Activated T-helper 1 cell treated with anti-CD3 and anti-CD28 coated beads, Interleukin-2, amount 50 U/mL, for 16 hours (primary cell): ENCODE data around the gene KIF5B.
"Not testable (repeated sequence)": the region's sequence is repeated elsewhere in the genome, so short reads cannot be mapped to it uniquely, and the experiment has no call there.

Experiments used
- DNase-seq, 2 donors: peaks; one replicate each; pipeline ENCODE4 v3.0.0-alpha.2; 2020; ENCODE audit warnings: low read depth in 1 of 2, low spot score in 1 of 2

The KIF5B gene

GRCh38 chr10:32056136-32057035 is at the start of gene KIF5B:
KIF5B (minus strand) TSS chr10:32056425; CDS start chr10:32055973, 452 bp downstream.
- DNase-seq: peak; percentile 74 to 79

- DNase-seq: no peak
Observed at GRCh38 chr10:32105782-32106382, 49.7 kb upstream of the KIF5B start.

GRCh38 chr10:32104622-32105509 is 48.6 kb upstream of the KIF5B start:
- no peak for DNase-seq

- no peak for DNase-seq
Observed at GRCh38 chr10:32104181-32104580, 48.0 kb upstream of the KIF5B start.

- no peak for DNase-seq
Observed at GRCh38 chr10:32103721-32104120, 47.5 kb upstream of the KIF5B start.

GRCh38 chr10:32098566-32099259 is 42.5 kb upstream of the KIF5B start:
- DNase-seq: not testable (repeated sequence)

GRCh38 chr10:32095116-32095733 is 39.0 kb upstream of the KIF5B start:
- no peak for DNase-seq

- no peak for DNase-seq
Observed at GRCh38 chr10:32093650-32094049, 37.4 kb upstream of the KIF5B start.

- no peak for DNase-seq
Observed at GRCh38 chr10:32091046-32091445, 34.8 kb upstream of the KIF5B start.

- no peak for DNase-seq
Observed at GRCh38 chr10:32084185-32084851, 28.1 kb upstream of the KIF5B start.

GRCh38 chr10:32077896-32078485 is 21.8 kb upstream of the KIF5B start:
- no peak for DNase-seq

GRCh38 chr10:32073659-32074058 is 17.4 kb upstream of the KIF5B start:
- DNase-seq: no peak

- no peak for DNase-seq
Observed at GRCh38 chr10:32073128-32073527, 16.9 kb upstream of the KIF5B start.

GRCh38 chr10:32072025-32072800 is 16.0 kb upstream of the KIF5B start:
- DNase-seq: no peak

GRCh38 chr10:32070645-32071044 is 14.4 kb upstream of the KIF5B start:
- no peak for DNase-seq

- DNase-seq: no peak
Observed at GRCh38 chr10:32068569-32068968, 12.3 kb upstream of the KIF5B start.

GRCh38 chr10:32067931-32068330 is 11.7 kb upstream of the KIF5B start:
- DNase-seq: not testable (repeated sequence)

GRCh38 chr10:32065856-32066255 is 9.6 kb upstream of the KIF5B start:
- DNase-seq: no peak

GRCh38 chr10:32061440-32061839 is 5.2 kb upstream of the KIF5B start:
- no peak for DNase-seq
